GM04504 (cell line): Measurements from ENCODE around the gene RPAP3.

Source experiments
- DNase-seq: peaks from one replicate; pipeline ENCODE4 v3.0.0-alpha.2; 2012; ENCODE audit warnings: low read depth

RPAP3 gene

GRCh38 chr12:47721431-47721973 lies 15.7 kb upstream of the RPAP3 start:
- no peak for DNase-seq

- no peak for DNase-seq
Measured at GRCh38 chr12:47718531-47718930, 12.7 kb upstream of the RPAP3 start.

- peak; percentile 78 for DNase-seq
Measured at GRCh38 chr12:47717443-47718193, 11.8 kb upstream of the RPAP3 start.

- DNase-seq: no peak
Measured at GRCh38 chr12:47717046-47717442, 11.2 kb upstream of the RPAP3 start.

GRCh38 chr12:47715877-47716548 lies 10.2 kb upstream of the RPAP3 start:
- DNase-seq: no peak

GRCh38 chr12:47715393-47715876 lies 9.6 kb upstream of the RPAP3 start:
- peak; percentile 62 for DNase-seq

- DNase-seq: no peak
Measured at GRCh38 chr12:47714826-47715386, 9.1 kb upstream of the RPAP3 start.

- DNase-seq: no peak
Measured at GRCh38 chr12:47712171-47712570, 6.3 kb upstream of the RPAP3 start.

- DNase-seq: no peak
Measured at GRCh38 chr12:47711448-47711847, 5.6 kb upstream of the RPAP3 start.

- DNase-seq: no peak
Measured at GRCh38 chr12:47710278-47710677, 4.4 kb upstream of the RPAP3 start.

- DNase-seq: no peak
Measured at GRCh38 chr12:47709671-47710070, 3.8 kb upstream of the RPAP3 start.

GRCh38 chr12:47709237-47709636 lies 3.4 kb upstream of the RPAP3 start:
- DNase-seq: no peak

- no peak for DNase-seq
Measured at GRCh38 chr12:47707905-47708543, 2.2 kb upstream of the RPAP3 start.

GRCh38 chr12:47707355-47707754 lies 1.5 kb upstream of the RPAP3 start:
- no peak for DNase-seq

- no peak for DNase-seq
Measured at GRCh38 chr12:47705229-47705565, 633 bp downstream of the RPAP3 start.

- no peak for DNase-seq
Measured at GRCh38 chr12:47704719-47705118, 1.1 kb downstream of the RPAP3 start.

GRCh38 chr12:47700263-47700662 lies 5.6 kb downstream of the RPAP3 start:
- DNase-seq: no peak

GRCh38 chr12:47698631-47699030 lies 7.2 kb downstream of the RPAP3 start:
- DNase-seq: no peak

- DNase-seq: no peak
Measured at GRCh38 chr12:47698055-47698454, 7.8 kb downstream of the RPAP3 start.

GRCh38 chr12:47689215-47689614 lies 16.6 kb downstream of the RPAP3 start:
- DNase-seq: no peak

- no peak for DNase-seq
Measured at GRCh38 chr12:47687636-47688035, 18.2 kb downstream of the RPAP3 start.

- peak; percentile 11 for DNase-seq
Measured at GRCh38 chr12:47686645-47687240, 19.1 kb downstream of the RPAP3 start.
